Pancreas (tissue), 10 donors: ENCODE data around the gene OR5AP2. TPM values are rescaled to one million over a fixed set of nuclear protein-coding genes. Genes with fewer than 3 reads are reported as not detected.
"Not testable (repeated sequence)": the region's sequence is repeated elsewhere in the genome, so short reads cannot be mapped to it uniquely, and the experiment has no call there.

ENCODE experiments used
- ATAC-seq, 4 donors: fragments of 200-7000 bp; cut with Tn5 transposase; one replicate each; pipeline versions ENCODE4 v1.8.0 to v1.9.1; 2020; ENCODE audit warnings: mild to moderate bottlenecking in 4 of 4, moderate library complexity in 4 of 4
- DNase-seq, 6 donors: peaks; one replicate each; pipeline ENCODE4 v3.0.0-alpha.2; 2020
- FAIRE-seq: peaks from 2 replicates; lab custom pipeline; 2012; peaks lifted over from hg19 to GRCh38; lab: Jason Lieb, UNC
- H3K27ac ChIP-seq, 4 donors: fragments of 200-600 bp; sonication (generic); 1 replicate in 3 of 4; 2 replicates in 1 of 4; pipeline versions ENCODE4 v1.5.0 to v1.8.0; 2020
- H3K27me3 ChIP-seq, 4 donors: fragments of 200-600 bp; one replicate each; pipeline ENCODE4 v1.8.0; 2021
- H3K36me3 ChIP-seq, 3 donors: fragments of 200-600 bp; sonication (generic) in 1 of 3; one replicate each; pipeline versions ENCODE4 v1.5.0 to v1.8.0; 2020 to 2021
- H3K4me1 ChIP-seq, 3 donors: fragments of 200-600 bp; one replicate each; pipeline ENCODE4 v1.8.0; 2021
- H3K4me3 ChIP-seq, 4 donors: fragments of 200-600 bp; sonication (generic) in 2 of 4; one replicate each; pipeline versions ENCODE4 v1.5.0 to v1.8.0; 2020 to 2021
- H3K9me3 ChIP-seq, 4 donors: fragments of 200-600 bp; one replicate each; pipeline ENCODE4 v1.8.0; 2021
- WGBS, 2 donors: extraction: QIAGEN DNeasy Blood & Tissue Kit; methylation state at CpG; one replicate each; pipeline ENCODE4 v1.1.7; 2013; 5-methylcytosine and 5-hydroxymethylcytosine counted together
- intact Hi-C, 3 donors: fragments of 100-400 bp; cut with DNase I; formaldehyde crosslinking; loops; one replicate each; pipeline versions ENCODE4 v1.11.1 to v1.14.2; 2022
- polyA plus RNA-seq, 2 donors: library from polyadenylated mRNA; stranded (reverse); fragments of 200-250 nt; gene quantifications; one replicate each; pipeline ENCODE4 v1.2.3, GENCODE V29; 2013
- total RNA-seq, 6 donors: library from RNA; stranded (reverse); fragmentation: NEBNext Ultra II Directional in 4 of 6; extraction: Animal tissue kit (Norgen Biotek cat#: 25700) in 4 of 6; gene quantifications; one replicate each; pipeline versions ENCODE4 v1.2.1 to v1.2.4, GENCODE V29; 2021 to 2023
- TF ChIP-seq, protein P1 (sequence below), 4 donors: fragments of 200-600 bp; sonication (generic) in 3 of 4; IDR thresholded peaks; one replicate each; pipeline versions ENCODE4 v1.5.0 to v1.8.0; 2021; ENCODE audit warnings: antibody characterized with exemption in 4 of 4
- donor health status: healthy with polysubstance abuse.
- donor health status: DM: no; HTN: no; CAD: no; lungs with moderate emphysema.
- donor health status: DM: no; HTN: no; CAD: no.
- donor health status: control.
- donor health status: control.
- donor health status: Bipolar disorder and iron deficiency.
- donor health status: DM: yes; HTN: yes; CAD: no.
- donor health status: DM: no; HTN: no; CAD: no.
- donor health status: DM: no; HTN: no; CAD: no.
- donor health status: DM: yes; HTN: yes; CAD: no.

The OR5AP2 gene
- total RNA-seq (not detected), polyA plus RNA-seq (not detected)

DNA sequence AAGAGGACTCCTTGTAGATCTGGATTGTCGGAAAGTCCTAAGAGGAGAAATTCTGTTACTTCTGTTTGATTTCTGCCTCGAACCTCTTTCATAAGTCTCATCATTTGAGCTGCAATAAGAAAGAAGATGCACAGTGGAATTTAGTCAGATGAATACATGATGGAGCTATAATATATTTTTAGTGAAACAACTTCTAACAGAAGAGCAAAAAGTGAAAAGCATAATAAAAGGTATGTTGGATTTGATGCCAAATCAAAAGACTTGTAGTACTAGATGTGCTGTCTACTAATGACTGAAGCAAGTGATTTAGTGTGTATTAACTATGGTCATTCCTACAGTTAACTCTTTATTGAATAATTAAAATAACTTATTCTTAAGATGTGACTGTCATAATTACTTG is at the start of gene OR5AP2:
Gene OR5AP2 (minus strand): TSS at position 101 of the 400 bp plus-strand sequence. CDS start 0 bp downstream, at position 101.
- Histone ChIP-seq H3K36me3 (no peaks in the 10 kb centered on the region), H3K4me1 (no peaks in the 10 kb centered on the region), H3K27me3 (no peaks in the 10 kb centered on the region), H3K27ac (no peak within 1 kb of the TSS), H3K4me3 (no peak within 1 kb of the TSS), H3K9me3 (no peaks in the 10 kb centered on the region)
- TF ChIP-seq, protein P1, sequence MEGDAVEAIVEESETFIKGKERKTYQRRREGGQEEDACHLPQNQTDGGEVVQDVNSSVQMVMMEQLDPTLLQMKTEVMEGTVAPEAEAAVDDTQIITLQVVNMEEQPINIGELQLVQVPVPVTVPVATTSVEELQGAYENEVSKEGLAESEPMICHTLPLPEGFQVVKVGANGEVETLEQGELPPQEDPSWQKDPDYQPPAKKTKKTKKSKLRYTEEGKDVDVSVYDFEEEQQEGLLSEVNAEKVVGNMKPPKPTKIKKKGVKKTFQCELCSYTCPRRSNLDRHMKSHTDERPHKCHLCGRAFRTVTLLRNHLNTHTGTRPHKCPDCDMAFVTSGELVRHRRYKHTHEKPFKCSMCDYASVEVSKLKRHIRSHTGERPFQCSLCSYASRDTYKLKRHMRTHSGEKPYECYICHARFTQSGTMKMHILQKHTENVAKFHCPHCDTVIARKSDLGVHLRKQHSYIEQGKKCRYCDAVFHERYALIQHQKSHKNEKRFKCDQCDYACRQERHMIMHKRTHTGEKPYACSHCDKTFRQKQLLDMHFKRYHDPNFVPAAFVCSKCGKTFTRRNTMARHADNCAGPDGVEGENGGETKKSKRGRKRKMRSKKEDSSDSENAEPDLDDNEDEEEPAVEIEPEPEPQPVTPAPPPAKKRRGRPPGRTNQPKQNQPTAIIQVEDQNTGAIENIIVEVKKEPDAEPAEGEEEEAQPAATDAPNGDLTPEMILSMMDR (IDR thresholded peaks at IDR 0.05) = no peak
- DNase-seq (no peak), FAIRE-seq (no peak), ATAC-seq (no peak)
- WGBS, 2 donors = 68 to 81% methylated on average over 2 of the region's 2 CpGs
- intact Hi-C loops = no loop called here

DNA sequence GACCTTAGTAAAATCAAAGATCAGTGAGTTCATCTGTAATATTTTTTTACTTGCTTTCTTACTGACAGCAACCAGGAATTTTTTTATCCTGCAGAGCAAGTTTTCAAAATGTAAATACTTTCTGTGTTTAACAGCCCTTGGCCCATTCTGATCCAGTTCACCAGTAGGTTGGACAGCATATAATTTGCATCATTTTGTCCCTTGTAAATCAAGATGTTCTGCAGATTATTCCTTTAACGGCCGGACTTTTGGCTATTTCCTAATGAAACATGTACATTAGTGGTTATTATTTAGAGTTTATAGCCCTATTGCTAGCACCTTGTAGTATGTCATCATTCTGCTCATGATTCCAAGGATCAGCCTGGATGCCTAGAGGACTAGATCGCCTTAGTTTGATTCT is 48.9 kb upstream of the OR5AP2 start:
- H3K36me3 ChIP-seq, H3K4me1 ChIP-seq, H3K4me3 ChIP-seq, H3K27me3 ChIP-seq, FAIRE-seq, H3K9me3 ChIP-seq, DNase-seq, H3K27ac ChIP-seq, intact Hi-C loops, ATAC-seq: not testable (repeated sequence)
- 63 to 82% methylated on average over 3 of the region's 3 CpGs for WGBS, 2 donors

DNA sequence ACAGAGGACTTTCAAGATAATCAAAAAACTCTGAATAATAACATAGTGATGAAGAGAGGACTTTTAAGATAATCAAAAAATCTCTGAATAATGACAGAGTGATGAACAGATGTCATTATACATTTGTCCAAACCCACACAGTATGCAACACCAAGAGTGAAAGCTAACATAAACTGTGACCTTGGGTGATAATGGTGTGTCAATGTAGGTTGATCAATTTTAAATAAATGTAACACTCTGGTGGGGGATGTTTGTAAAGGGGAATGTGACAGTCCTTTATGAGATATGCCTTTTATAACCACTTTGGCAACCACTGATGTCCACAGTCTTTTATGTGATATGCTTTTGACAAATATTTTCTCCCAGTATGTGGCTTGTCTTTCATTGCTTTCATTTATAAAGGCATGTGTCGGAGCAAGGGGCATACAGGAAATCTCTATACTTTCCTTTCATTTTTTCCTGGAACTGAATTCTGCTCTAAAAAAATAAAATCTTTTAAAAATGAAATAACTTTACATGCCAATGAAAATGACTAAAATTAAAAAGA is 46.4 kb upstream of the OR5AP2 start:
- H3K4me1 ChIP-seq = no peaks in the 10 kb centered on the region
- WGBS, 2 donors = 53 to 61% methylated on average over 1 of the region's 1 CpG
- ATAC-seq (no peak), FAIRE-seq (no peak), DNase-seq (no peak)
- no peaks in the 10 kb centered on the region for H3K9me3 ChIP-seq
- intact Hi-C loops = no loop called here
- no peaks in the 10 kb centered on the region for H3K36me3 ChIP-seq
- no peak overlapping the region for H3K4me3 ChIP-seq
- H3K27me3 ChIP-seq = no peaks in the 10 kb centered on the region
- no peak overlapping the region for H3K27ac ChIP-seq
- TF ChIP-seq, protein P1 (IDR thresholded peaks at IDR 0.05) = no peak

DNA sequence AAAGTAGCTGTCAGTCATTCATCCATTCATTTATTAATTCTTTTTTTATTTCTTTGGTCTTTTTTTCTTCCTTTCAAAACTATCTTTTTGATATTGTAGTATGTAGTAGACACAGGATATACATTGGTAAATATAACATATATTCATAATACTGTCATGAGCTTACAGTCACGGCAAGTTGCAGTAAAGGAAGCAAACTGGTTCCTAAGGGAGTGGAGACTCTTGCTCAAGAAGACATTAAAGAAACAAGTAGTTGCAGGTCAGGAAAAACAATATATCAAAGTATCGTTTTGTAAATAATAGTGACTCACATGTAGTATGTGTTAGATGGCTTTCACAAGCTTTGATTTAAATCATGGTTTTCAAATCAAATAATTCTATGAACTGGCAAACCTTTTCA is 28.7 kb upstream of the OR5AP2 start:
- H3K36me3 ChIP-seq = no peaks in the 10 kb centered on the region
- no peaks in the 10 kb centered on the region for H3K9me3 ChIP-seq
- TF ChIP-seq, protein P1 (IDR thresholded peaks at IDR 0.05) = no peak
- no peak overlapping the region for H3K27ac ChIP-seq
- DNase-seq = no peak
- intact Hi-C loops = no loop called here
- WGBS, 2 donors = 63 to 65% methylated on average over 2 of the region's 2 CpGs
- FAIRE-seq = no peak
- no peak overlapping the region for H3K4me3 ChIP-seq
- no peaks in the 10 kb centered on the region for H3K27me3 ChIP-seq
- ATAC-seq = no peak
- no peaks in the 10 kb centered on the region for H3K4me1 ChIP-seq

DNA sequence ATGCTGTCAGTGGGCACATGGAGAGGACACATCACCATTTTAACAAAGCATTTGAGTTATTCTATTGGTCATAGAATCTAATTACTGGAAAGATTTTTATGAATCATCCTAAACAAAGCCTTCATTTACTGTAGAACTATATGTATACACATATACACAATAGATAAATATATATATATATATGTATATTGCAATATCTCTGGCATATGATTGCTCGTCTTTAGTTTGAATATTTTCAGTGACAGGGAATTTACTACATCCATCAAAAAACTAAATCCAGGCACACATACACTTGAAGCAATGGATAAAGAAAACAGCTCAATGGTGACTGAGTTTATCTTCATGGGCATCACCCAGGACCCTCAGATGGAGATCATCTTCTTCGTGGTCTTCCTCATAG is 21.1 kb upstream of the OR5AP2 start, which contains the start of gene OR5AR1:
Gene OR5AR1 (plus strand): TSS at position 301 of the 400 bp plus-strand sequence. CDS start 0 bp downstream, at position 301.
- ATAC-seq (no peak), DNase-seq (no peak), FAIRE-seq (no peak)
- intact Hi-C loops = no loop called here
- Histone ChIP-seq H3K27me3 (no peaks in the 10 kb centered on the region), H3K9me3 (no peaks in the 10 kb centered on the region), H3K4me3 (no peak within 1 kb of the TSS), H3K36me3 (no peaks in the 10 kb centered on the region), H3K4me1 (no peaks in the 10 kb centered on the region), H3K27ac (no peak within 1 kb of the TSS)
- 43 to 59% methylated on average over 2 of the region's 2 CpGs for WGBS, 2 donors
- TF ChIP-seq, protein P1 (IDR thresholded peaks at IDR 0.05) = no peak
